ENCODE data around the gene UBE2R2.
"Not testable (repeated sequence)": the region's sequence is repeated elsewhere in the genome, so short reads cannot be mapped to it uniquely, and the experiment has no call there.

The UBE2R2 gene

GRCh38 chr9:33798545-33798944 is 18.4 kb upstream of the UBE2R2 start:
- in situ Hi-C loops (cut with MboI; ENCODE audit: low sequenced_read_pairs): loop anchor here (10.0 kb wide), 1 partner anchor 276 kb away; no protein-coding TSS in a partner anchor

- in situ Hi-C loops (cut with MboI; ENCODE audit: low sequenced_read_pairs): loop anchor here (10.0 kb wide), 1 partner anchor 275 kb away; no protein-coding TSS in a partner anchor
These were observed 16.8 kb upstream of the UBE2R2 start for GRCh38 chr9:33799928-33800704.

- in situ Hi-C loops (cut with MboI; ENCODE audit: low sequenced_read_pairs): no loop called here
These were observed 16.1 kb upstream of the UBE2R2 start for GRCh38 chr9:33800886-33801285.

GRCh38 chr9:33801943-33802500 is 14.9 kb upstream of the UBE2R2 start:
- in situ Hi-C loops (cut with MboI; ENCODE audit: low sequenced_read_pairs): not testable (repeated sequence)

GRCh38 chr9:33804196-33804595 is 12.8 kb upstream of the UBE2R2 start:
- in situ Hi-C loops (cut with MboI; ENCODE audit: low sequenced_read_pairs): not testable (repeated sequence)

GRCh38 chr9:33807156-33807555 is 9.8 kb upstream of the UBE2R2 start:
- in situ Hi-C loops (cut with MboI; ENCODE audit: low sequenced_read_pairs): not testable (repeated sequence)

- in situ Hi-C loops (cut with MboI; ENCODE audit: low sequenced_read_pairs): not testable (repeated sequence)
These were observed 8.0 kb upstream of the UBE2R2 start for GRCh38 chr9:33808979-33809322.

- in situ Hi-C loops (cut with MboI; ENCODE audit: low sequenced_read_pairs): no loop called here
These were observed 7.5 kb upstream of the UBE2R2 start for GRCh38 chr9:33809506-33809905.

- in situ Hi-C loops (cut with MboI; ENCODE audit: low sequenced_read_pairs): no loop called here
These were observed 3.0 kb upstream of the UBE2R2 start for GRCh38 chr9:33813712-33814641.

- in situ Hi-C loops (cut with MboI; ENCODE audit: low sequenced_read_pairs): no loop called here
These were observed 1.2 kb upstream of the UBE2R2 start for GRCh38 chr9:33815781-33816180.

GRCh38 chr9:33817327-33818166 is 587 bp downstream of the UBE2R2 start:
- in situ Hi-C loops (cut with MboI; ENCODE audit: low sequenced_read_pairs): no loop called here

- in situ Hi-C loops (cut with MboI; ENCODE audit: low sequenced_read_pairs): no loop called here
These were observed 1.3 kb downstream of the UBE2R2 start for GRCh38 chr9:33818167-33818846.

- in situ Hi-C loops (cut with MboI; ENCODE audit: low sequenced_read_pairs): no loop called here
These were observed 2.0 kb downstream of the UBE2R2 start for GRCh38 chr9:33818847-33819500.

- in situ Hi-C loops (cut with MboI; ENCODE audit: low sequenced_read_pairs): no loop called here
These were observed 3.3 kb downstream of the UBE2R2 start for GRCh38 chr9:33820231-33820745.

GRCh38 chr9:33823801-33824200 is 6.8 kb downstream of the UBE2R2 start:
- in situ Hi-C loops (cut with MboI; ENCODE audit: low sequenced_read_pairs): no loop called here

GRCh38 chr9:33827285-33827684 is 10.3 kb downstream of the UBE2R2 start:
- in situ Hi-C loops (cut with MboI; ENCODE audit: low sequenced_read_pairs): not testable (repeated sequence)

GRCh38 chr9:33829641-33830230 is 12.8 kb downstream of the UBE2R2 start:
- in situ Hi-C loops (cut with MboI; ENCODE audit: low sequenced_read_pairs): not testable (repeated sequence)

- in situ Hi-C loops (cut with MboI; ENCODE audit: low sequenced_read_pairs): no loop called here
These were observed 18.8 kb downstream of the UBE2R2 start for GRCh38 chr9:33835625-33836260.
